GM23338 (cell line): ENCODE data around the gene ALPI. TPM values are rescaled to one million over a fixed set of nuclear protein-coding genes. Genes with fewer than 3 reads are reported as not detected.

Source experiments
- ATAC-seq: fragments of 200-7000 bp; cut with Tn5 transposase; 3 replicates; pipeline ENCODE4 v1.9.1; 2020
- DNase-seq: peaks from one replicate; pipeline ENCODE4 v3.0.0-alpha.2; 2015; ENCODE audit warnings: low spot score
- H2AFZ ChIP-seq: fragments of 200-600 bp; sonication (generic); 2 replicates; pipeline ENCODE4 v1.8.0; 2016; ENCODE audit warnings: antibody characterized with exemption, mild to moderate bottlenecking, moderate library complexity
- H3F3A ChIP-seq: fragments of 200-600 bp; sonication (generic); replicated peaks from 2 replicates; pipeline ENCODE4 v1.8.0; 2017; ENCODE audit warnings: antibody characterized with exemption, mixed run types, low read depth
- H3K27ac ChIP-seq: fragments of 200-600 bp; sonication (generic); 2 replicates; pipeline ENCODE4 v1.6.1; 2016; ENCODE audit warnings: low read depth
- H3K27me3 ChIP-seq: fragments of 200-600 bp; sonication (generic); 2 replicates; pipeline ENCODE4 v1.8.0; 2016; ENCODE audit warnings: mild to moderate bottlenecking, mixed run types, moderate library complexity; ENCODE audit not compliant: insufficient read depth
- H3K36me3 ChIP-seq: fragments of 200-600 bp; sonication (generic); 2 replicates; pipeline ENCODE4 v1.8.0; 2016; ENCODE audit warnings: mild to moderate bottlenecking; ENCODE audit not compliant: insufficient read depth
- H3K4me1 ChIP-seq: fragments of 200-600 bp; sonication (generic); 2 replicates; pipeline ENCODE4 v1.8.0; 2016; ENCODE audit warnings: mild to moderate bottlenecking, moderate library complexity; ENCODE audit not compliant: insufficient read depth
- H3K4me2 ChIP-seq: fragments of 200-600 bp; sonication (generic); 2 replicates; pipeline ENCODE4 v1.7.1; 2017; ENCODE audit warnings: mixed run types
- H3K4me3 ChIP-seq: fragments of 200-600 bp; sonication (generic); 2 replicates; pipeline ENCODE4 v1.6.1; 2016; ENCODE audit warnings: mixed run types
- H3K79me2 ChIP-seq: fragments of 200-600 bp; sonication (generic); replicated peaks from 2 replicates; pipeline ENCODE4 v1.8.0; 2017; ENCODE audit warnings: mild to moderate bottlenecking; ENCODE audit not compliant: insufficient read depth
- H3K9me2 ChIP-seq: fragments of 200-600 bp; sonication (generic); 2 replicates; pipeline ENCODE4 v1.8.0; 2017; ENCODE audit not compliant: insufficient read depth
- H4K20me1 ChIP-seq: fragments of 200-600 bp; sonication (generic); replicated peaks from 2 replicates; pipeline ENCODE4 v1.8.0; 2017; ENCODE audit warnings: mild to moderate bottlenecking; ENCODE audit not compliant: insufficient read depth
- H3K27ac Mint-ChIP-seq: 2 replicates; pipeline ENCODE4 v1.8.0; 2020; ENCODE audit warnings: inconsistent platforms, mild to moderate bottlenecking, moderate library complexity, mixed read lengths
- H3K27me3 Mint-ChIP-seq: 3 replicates; pipeline ENCODE4 v1.8.0; 2022; ENCODE audit warnings: low read depth, mild to moderate bottlenecking, moderate library complexity, mixed read lengths, inconsistent platforms; ENCODE audit not compliant: insufficient read depth, poor library complexity
- H3K36me3 Mint-ChIP-seq: 3 replicates; pipeline ENCODE4 v1.8.0; 2021; ENCODE audit warnings: low read depth, mild to moderate bottlenecking, inconsistent platforms, moderate library complexity, mixed read lengths
- H3K4me1 Mint-ChIP-seq: 3 replicates; pipeline ENCODE4 v1.8.0; 2020; ENCODE audit warnings: mild to moderate bottlenecking, inconsistent platforms, mixed read lengths
- H3K4me3 Mint-ChIP-seq: 3 replicates; pipeline ENCODE4 v1.8.0; 2021; ENCODE audit warnings: moderate library complexity, mild to moderate bottlenecking, inconsistent platforms, mixed read lengths
- H3K9me3 Mint-ChIP-seq: 3 replicates; pipeline ENCODE4 v1.8.0; 2020; ENCODE audit warnings: moderate library complexity, mild to moderate bottlenecking, inconsistent platforms, mixed read lengths
- CREB1 ChIP-seq: fragments of 250-450 bp; sonication (Bioruptor Pico); IDR thresholded peaks from 2 replicates; pipeline ENCODE4 v1.5.0; 2020; ENCODE audit warnings: low read depth, mild to moderate bottlenecking, moderate library complexity
- CTCF ChIP-seq, 2 experiments: fragments of 200-600 bp in 1 of 2; sonication (generic) in 1 of 2; conservative IDR thresholded peaks; 2 replicates each; pipeline versions ENCODE4 v1.5.1 to v1.6.1; 2016 to 2017; ENCODE audit warnings: antibody characterized with exemption in 2 of 2, low read depth in 2 of 2, mild to moderate bottlenecking in 2 of 2, moderate library complexity in 1 of 2
- ETS1 ChIP-seq: IDR thresholded peaks from 2 replicates; pipeline ENCODE4 v1.6.1; 2016; ENCODE audit warnings: antibody characterized with exemption
- EZH2 ChIP-seq: fragments of 200-600 bp; sonication (generic); IDR thresholded peaks from one replicate; pipeline ENCODE4 v1.8.0; 2017; ENCODE audit warnings: antibody characterized with exemption, mild to moderate bottlenecking, low read depth; ENCODE audit not compliant: unreplicated experiment
- EZH2phosphoT487 ChIP-seq: fragments of 200-600 bp; sonication (generic); IDR thresholded peaks from one replicate; pipeline ENCODE4 v1.8.1; 2018; ENCODE audit warnings: antibody characterized with exemption; ENCODE audit not compliant: unreplicated experiment
- JUNB ChIP-seq: IDR thresholded peaks from one replicate; pipeline ENCODE4 v1.6.1; 2016; ENCODE audit warnings: antibody characterized with exemption; ENCODE audit not compliant: unreplicated experiment
- NANOG ChIP-seq: IDR thresholded peaks from 2 replicates; pipeline ENCODE4 v1.6.1; 2016; ENCODE audit warnings: antibody characterized with exemption, borderline replicate concordance
- POLR2AphosphoS5 ChIP-seq: IDR thresholded peaks from 2 replicates; pipeline ENCODE4 v1.6.1; 2016; ENCODE audit warnings: antibody characterized with exemption, low read depth
- REST ChIP-seq: IDR thresholded peaks from one replicate; pipeline ENCODE4 v1.6.1; 2018; ENCODE audit warnings: antibody characterized with exemption; ENCODE audit not compliant: unreplicated experiment
- STAT1 ChIP-seq: IDR thresholded peaks from one replicate; pipeline ENCODE4 v1.6.1; 2016; ENCODE audit warnings: antibody characterized with exemption; ENCODE audit not compliant: unreplicated experiment
- ZNF114 ChIP-seq: fragments of 250-450 bp; sonication (Bioruptor Pico); IDR thresholded peaks from 2 replicates; pipeline ENCODE4 v1.5.0; 2020; ENCODE audit warnings: mild to moderate bottlenecking, moderate library complexity
- ZNF331 ChIP-seq: fragments of 250-450 bp; sonication (Bioruptor Pico); IDR thresholded peaks from 2 replicates; pipeline ENCODE4 v1.5.0; 2020; ENCODE audit warnings: low read depth, mild to moderate bottlenecking, moderate library complexity
- polyA plus RNA-seq: library from polyadenylated mRNA; unstranded; fragments of >200 nt; fragmentation: Nextera tagmentation; extraction: Ambion mirVana; gene quantifications from 2 replicates; pipeline ENCODE4 v1.2.1, GENCODE V29; 2016
- total RNA-seq: library from RNA; depleted of rRNA; stranded (reverse); fragments of >200 nt; shearing (Covaris generic); gene quantifications from 2 replicates; pipeline ENCODE4 v1.2.3, GENCODE V29; 2014

ALPI gene
- total and polyA plus RNA-seq, 2 experiments from 2014 or later: not detected

- TF ChIP-seq STAT1 (no peak), EZH2phosphoT487 (no peak), ETS1 (no peak), CTCF (conservative IDR thresholded peaks at IDR 0.05; ENCODE audit: low read depth in 2 of 2) (no peak), EZH2 (no peak), REST (no peak), JUNB (no peak)
Measured at GRCh38 chr2:232484628-232485347, 28.8 kb downstream of the ALPI start (continued).

GRCh38 chr2:232485348-232485756 is 29.4 kb downstream of the ALPI start:
- H4K20me1 ChIP-seq: no peaks in the 10 kb centered on the region
- no peaks in the 10 kb centered on the region for H3K36me3 ChIP-seq
- Mint-ChIP-seq H3K27ac (no peak overlapping the region), H3K4me1 (peaks cover 24% of the 10 kb centered on the region), H3K36me3 (no peaks in the 10 kb centered on the region; the same call in 2 of the 3 replicates), H3K4me3 (peak overlapping the region; percentile 68), H3K27me3 (peaks cover 64% of the 10 kb centered on the region), H3K9me3 (no peaks in the 10 kb centered on the region)
- H3K4me1 ChIP-seq: peaks cover 19% of the 10 kb centered on the region
- H3K27ac ChIP-seq: no peak overlapping the region
- no peaks in the 10 kb centered on the region for H3K9me2 ChIP-seq
- H3K27me3 ChIP-seq: peaks cover 67% of the 10 kb centered on the region
- ATAC-seq (peak; percentile 14), DNase-seq (peak; percentile 62)
- peak overlapping the region; percentile 85 for H3K4me2 ChIP-seq
- H2AFZ ChIP-seq: peak overlapping the region; percentile 74; the same call in 1 of the 2 replicates
- no peaks in the 10 kb centered on the region for H3K79me2 ChIP-seq
- 0 out of 2 replicates have a peak, but pooled peaks cover 5% of the 10 kb centered on the region for H3F3A ChIP-seq
- peak overlapping the region; percentile 62 for H3K4me3 ChIP-seq
- TF ChIP-seq JUNB (no peak), STAT1 (no peak), CTCF (conservative IDR thresholded peaks at IDR 0.05; ENCODE audit: low read depth in 2 of 2) (no peak), EZH2 (no peak), NANOG (no peak), ZNF114 (CRISPR knock-in tag) (no peak), ZNF331 (no peak), POLR2AphosphoS5 (no peak), REST (no peak), CREB1 (CRISPR knock-in tag) (no peak), EZH2phosphoT487 (no peak), ETS1 (no peak)
